Cardiac fibroblast (primary cell): ENCODE data around the gene TP53TG5.

Experiments
- DNase-seq, 2 donors: peaks; one replicate each; pipeline versions ENCODE4 v3.0.0 to v3.0.0-alpha.2; 2010; ENCODE audit warnings: low read depth in 2 of 2
- H3K4me3 ChIP-seq, 2 donors: replicated peaks in 1 of 2; 1 replicate in 1 of 2; 2 replicates in 1 of 2; pipeline ENCODE4 v1.5.1; 2011; ENCODE audit warnings: low read depth in 2 of 2, low read length in 2 of 2, mild to moderate bottlenecking in 2 of 2, moderate library complexity in 1 of 2
- CTCF ChIP-seq: IDR thresholded peaks from one replicate; pipeline ENCODE4 v1.5.1; 2011; ENCODE audit warnings: low read depth, mild to moderate bottlenecking, low read length, inconsistent platforms

The TP53TG5 gene

GRCh38 chr20:45341939-45342854 is 35.9 kb downstream of the TP53TG5 start:
- DNase-seq: peak in 1 of 2 donors; percentile 62
- TF ChIP-seq CTCF: no peak
- H3K4me3 ChIP-seq: peak overlapping the region in 1 of 2 donors; percentile 28

- TF ChIP-seq CTCF: no peak
- H3K4me3 ChIP-seq: no peak overlapping the region
- no peak for DNase-seq
Observed at GRCh38 chr20:45341579-45341938, 36.6 kb downstream of the TP53TG5 start.

- DNase-seq: no peak
- no peak overlapping the region for H3K4me3 ChIP-seq
- no peak for TF ChIP-seq CTCF
Observed at GRCh38 chr20:45340951-45341350, 37.2 kb downstream of the TP53TG5 start.

GRCh38 chr20:45340236-45340847 is 37.8 kb downstream of the TP53TG5 start:
- H3K4me3 ChIP-seq: no peak overlapping the region
- no peak for DNase-seq
- no peak for TF ChIP-seq CTCF

- TF ChIP-seq CTCF: no peak
- DNase-seq: no peak
- no peak overlapping the region for H3K4me3 ChIP-seq
Observed at GRCh38 chr20:45339799-45340198, 38.3 kb downstream of the TP53TG5 start.

- TF ChIP-seq CTCF: no peak
- H3K4me3 ChIP-seq: no peak overlapping the region
- no peak for DNase-seq
Observed at GRCh38 chr20:45339084-45339483, 39.0 kb downstream of the TP53TG5 start.
